HG03139 (cell line): Measurements from ENCODE around the gene POLR1E.
"Not testable (repeated sequence)": the region's sequence is repeated elsewhere in the genome, so short reads cannot be mapped to it uniquely, and the experiment has no call there.

Experiments
- ATAC-seq: cut with Tn5 transposase; IDR thresholded peaks from one replicate; pipeline ENCODE4 v1.9.1; 2021; ENCODE audit not compliant: unreplicated experiment

POLR1E gene

DNA sequence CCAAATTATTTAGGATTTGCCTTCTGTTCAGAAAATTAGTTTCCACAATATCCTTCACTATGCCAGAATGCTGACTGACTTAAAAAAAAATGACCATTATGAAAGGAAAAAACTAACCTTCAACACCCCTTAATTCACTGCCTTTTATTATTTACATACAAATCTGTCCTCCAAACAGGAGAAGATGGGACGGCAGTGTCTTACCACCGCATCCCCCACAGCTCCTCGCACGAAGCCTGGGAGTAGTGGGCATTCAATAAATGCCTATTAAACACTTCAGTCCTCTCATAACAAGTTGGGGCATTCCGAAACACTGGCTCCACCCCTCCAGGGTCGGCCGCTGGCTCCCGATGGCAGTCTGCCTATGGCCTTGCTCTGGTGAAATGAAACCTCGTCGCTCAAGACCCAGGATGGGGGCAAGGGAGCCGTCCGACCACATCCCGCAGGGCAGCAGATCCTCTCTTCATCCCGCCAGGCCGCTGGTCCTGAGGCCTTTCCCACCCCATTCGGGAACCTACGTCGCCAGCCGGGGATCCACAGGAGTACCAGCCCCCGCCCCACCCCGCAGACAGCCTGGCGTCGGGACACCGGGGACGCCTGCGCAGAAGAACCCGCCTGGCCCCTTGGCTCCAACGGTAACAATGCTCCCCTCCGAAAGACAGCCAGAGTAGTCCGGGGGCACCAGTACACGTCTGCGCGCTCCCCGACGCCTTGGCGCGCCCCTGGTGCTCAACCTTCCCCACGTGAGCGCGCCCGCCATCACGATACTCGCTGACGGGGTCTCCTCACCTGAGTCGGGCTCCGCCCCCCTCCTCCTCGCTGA lies 21.1 kb upstream of the POLR1E start:
- ATAC-seq: peak; percentile 38

DNA sequence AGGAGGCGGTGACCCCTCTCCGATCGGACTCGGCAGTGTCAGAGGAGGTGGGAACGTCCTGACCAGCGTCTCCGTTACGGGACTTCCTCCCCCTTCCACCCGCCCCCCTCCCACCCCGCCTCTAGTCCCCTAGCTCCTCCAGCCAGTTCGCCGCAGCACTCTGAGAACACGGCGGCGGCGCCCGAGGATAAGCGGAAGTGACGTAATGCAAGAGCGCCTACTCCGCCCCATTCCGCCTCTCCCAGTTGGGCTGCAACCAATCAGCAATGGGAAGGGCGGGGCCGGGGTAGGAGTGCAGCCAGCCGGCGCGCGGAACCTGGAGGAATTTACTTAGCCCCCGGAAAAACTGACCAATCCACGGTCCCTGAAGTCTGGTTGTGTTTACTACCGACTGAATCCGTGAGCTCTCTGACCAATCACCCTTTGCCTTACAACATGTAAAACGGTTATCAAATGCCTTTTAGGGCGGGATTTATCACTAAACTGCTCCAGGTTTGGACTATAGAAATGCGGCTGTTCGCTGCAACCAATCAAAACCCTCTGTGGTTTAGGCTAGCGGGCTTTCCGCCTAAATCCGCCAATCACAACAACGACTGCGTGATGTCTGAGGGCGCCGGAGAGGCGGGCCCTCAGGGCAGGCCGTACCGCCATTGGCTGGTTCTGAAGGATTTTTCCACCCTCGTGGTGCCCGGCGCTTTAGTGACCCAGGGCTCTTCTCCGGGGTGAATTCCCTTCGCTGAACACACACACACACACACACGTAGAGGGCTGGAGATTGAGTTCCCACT lies 20.3 kb upstream of the POLR1E start, which contains the start of gene ZBTB5:
ZBTB5 (minus strand) TSS at position 202 of the 788 bp plus-strand sequence. CDS start 22,899 bp downstream, outside the sequence.
- peak; percentile 75 for ATAC-seq

DNA sequence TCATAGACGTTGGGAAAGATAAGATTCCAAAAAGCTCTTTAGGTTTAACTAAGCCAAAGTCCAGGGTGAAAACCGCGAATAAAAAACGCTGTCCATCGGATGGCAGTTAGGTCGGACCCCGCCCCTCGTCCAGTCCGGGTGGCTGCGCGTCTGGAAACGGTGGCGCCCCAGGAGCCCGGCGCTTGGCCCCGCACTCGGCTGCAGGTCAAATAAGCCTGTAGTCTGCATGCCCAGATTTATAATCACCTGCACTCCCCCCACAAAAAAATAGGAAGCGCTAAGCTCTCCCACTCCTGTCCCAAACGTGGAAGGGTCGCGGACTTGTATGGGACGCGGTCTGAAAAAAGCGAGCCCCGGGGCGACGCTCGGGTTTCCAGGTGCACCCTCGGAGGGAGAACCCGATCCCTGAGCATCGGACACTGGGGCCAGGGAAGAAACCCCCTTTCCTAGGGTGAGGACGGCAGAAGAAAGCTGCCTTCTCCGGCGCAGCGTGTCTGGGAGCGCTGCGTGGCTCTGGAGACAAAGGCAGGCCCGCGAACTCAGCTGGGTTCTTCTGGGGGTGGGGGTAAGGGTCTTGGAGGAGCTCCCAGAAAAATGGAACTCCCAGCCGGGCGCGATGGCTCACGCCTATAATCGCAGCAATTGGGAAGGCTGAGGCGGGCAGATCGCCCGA lies 19.6 kb upstream of the POLR1E start:
- ATAC-seq: no peak

DNA sequence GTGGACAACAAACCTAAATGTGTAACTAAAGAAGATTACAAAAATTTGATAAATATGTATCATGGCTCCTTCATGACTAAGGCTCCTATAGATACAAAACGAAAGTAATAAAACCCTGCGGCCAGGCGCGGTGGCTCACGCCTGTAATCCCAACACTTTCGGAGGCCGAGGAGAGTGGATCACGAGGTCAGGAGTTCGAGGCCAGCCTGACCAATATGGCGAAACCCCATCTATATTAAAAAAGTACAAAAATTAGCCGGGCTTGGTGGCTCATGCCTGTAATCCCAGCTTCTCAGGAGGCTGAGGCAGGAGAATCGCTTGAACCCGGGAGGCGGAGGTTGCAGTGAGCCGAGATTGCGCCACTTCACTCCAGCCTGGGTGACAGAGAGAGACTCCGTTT lies 18.2 kb upstream of the POLR1E start:
- ATAC-seq: not testable (repeated sequence)

DNA sequence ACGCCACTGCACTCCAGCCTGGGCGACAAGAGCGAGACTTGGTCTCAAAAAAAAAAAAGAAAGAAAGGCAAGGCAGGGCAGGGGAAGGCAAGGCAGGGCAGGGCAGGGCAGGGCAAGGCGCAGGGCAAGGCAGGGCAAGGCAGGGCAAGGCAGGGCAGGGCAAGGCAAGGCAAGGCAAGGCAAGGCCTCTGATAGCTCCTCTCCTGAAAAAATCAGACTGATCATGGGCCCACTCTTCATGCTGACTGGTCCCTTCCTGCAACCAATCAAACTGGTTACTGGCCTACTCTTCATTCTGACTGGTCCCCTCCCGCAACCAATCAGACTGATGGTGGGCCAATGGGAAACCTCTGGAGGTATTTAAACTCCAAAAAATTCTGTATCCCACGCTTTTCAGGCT lies 17.1 kb upstream of the POLR1E start:
- no peak for ATAC-seq

DNA sequence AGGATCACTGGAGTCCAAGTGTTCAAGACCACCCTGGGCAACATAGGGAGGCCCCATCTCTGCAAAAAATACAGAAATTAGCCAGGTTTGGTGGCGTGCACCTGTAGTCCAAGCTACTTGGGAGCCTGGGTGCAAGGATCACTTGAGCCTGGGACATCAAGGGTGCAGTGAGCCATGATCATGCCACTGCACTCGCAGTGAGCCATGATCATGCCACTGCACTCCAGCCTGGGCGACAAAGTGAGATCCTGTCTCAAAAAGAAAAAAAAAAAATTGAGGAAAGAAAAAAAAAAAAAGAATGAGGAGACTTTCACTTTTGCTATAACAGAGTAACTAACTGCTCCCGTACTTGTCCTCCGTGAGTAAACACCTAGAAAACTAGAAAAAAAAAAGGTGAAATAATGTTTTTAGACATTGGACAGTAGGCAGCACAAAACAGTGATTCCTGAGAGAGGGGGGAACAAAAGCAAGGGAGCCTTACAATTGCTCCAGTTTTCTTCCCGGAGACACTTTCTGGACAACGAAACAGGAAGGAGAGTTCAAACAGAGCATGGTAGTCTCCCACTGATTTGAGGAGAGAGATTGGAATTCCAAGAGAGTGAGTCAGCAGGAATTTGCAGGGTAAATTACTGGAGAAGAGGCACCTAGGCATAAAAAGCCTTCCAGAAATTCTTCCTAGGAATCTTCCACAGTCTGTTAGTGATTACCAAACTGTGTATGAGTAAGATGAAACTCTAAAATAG lies 13.6 kb upstream of the POLR1E start:
- no peak for ATAC-seq

DNA sequence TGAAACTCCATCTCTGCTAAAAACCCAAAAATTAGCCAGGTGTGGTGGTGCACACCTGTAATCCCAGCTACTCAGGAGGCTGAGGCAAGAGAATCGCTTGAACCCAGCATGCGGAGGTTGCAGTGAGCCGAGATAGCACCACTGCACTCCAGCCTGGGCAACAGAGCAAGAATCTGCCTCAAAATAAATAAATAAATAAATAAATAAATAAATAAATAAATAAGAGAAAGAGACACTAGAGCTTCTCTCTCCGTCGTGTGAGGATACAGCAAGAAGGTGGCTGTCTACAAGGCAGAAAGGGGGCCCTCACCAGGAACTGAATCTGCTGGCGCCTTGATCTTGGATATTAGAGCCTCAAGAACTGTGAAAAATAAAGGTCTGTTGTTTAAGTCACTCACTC lies 11.8 kb upstream of the POLR1E start:
- ATAC-seq: not testable (repeated sequence)

DNA sequence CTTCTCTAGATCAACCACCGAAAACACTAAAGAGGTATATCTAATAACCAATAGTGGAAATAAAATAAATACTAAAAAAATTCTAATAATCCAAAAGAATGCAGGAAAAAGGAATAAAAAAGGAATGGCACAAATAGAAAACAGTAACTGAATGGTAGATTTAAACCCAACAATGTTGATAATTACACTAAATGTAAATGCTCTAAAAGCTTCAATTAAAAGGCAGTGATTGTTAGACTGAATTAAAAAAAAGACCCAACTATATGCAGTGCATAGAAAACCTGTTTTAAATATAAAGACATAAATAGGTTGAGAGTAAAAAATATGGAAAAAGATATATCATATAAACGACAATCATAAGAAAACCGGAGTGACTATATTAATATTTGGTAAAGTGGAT lies 11.3 kb upstream of the POLR1E start:
- ATAC-seq: no peak

DNA sequence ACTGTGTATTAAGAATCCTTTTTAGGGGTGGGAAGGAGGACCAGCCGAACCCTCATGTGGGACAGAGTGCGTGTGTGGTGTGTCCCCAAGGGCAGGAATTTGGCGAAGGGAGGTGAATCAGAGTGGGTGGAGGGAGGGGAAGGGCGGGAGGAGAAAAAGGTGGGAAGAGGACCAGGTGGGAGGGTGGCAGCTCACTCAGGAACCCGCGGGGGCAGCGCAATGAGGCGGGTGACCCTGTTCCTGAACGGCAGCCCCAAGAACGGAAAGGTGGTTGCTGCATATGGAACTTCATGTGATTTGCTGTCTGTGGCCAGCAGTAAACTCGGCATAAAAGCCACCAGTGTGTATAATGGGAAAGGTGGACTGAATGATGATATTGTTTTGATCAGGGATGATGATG lies 8.8 kb upstream of the POLR1E start:
- ATAC-seq: no peak

DNA sequence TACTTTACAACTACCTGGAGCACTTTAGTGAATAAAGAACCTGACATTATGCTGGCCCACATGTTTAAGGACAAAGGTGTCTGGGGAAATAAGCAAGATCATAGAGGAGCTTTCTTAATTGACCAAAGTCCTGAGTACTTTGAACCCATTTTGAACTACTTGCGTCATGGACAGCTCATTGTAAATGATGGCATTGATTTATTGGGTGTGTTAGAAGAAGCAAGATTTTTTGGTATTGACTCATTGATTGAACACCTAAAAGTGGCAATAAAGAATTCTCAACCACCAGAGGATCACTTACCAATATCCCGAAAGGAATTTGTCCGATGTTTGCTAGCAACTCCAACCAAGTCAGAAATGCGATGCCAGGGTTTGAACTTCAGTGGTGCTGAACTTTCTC lies 8.3 kb upstream of the POLR1E start:
- ATAC-seq: not testable (repeated sequence)

DNA sequence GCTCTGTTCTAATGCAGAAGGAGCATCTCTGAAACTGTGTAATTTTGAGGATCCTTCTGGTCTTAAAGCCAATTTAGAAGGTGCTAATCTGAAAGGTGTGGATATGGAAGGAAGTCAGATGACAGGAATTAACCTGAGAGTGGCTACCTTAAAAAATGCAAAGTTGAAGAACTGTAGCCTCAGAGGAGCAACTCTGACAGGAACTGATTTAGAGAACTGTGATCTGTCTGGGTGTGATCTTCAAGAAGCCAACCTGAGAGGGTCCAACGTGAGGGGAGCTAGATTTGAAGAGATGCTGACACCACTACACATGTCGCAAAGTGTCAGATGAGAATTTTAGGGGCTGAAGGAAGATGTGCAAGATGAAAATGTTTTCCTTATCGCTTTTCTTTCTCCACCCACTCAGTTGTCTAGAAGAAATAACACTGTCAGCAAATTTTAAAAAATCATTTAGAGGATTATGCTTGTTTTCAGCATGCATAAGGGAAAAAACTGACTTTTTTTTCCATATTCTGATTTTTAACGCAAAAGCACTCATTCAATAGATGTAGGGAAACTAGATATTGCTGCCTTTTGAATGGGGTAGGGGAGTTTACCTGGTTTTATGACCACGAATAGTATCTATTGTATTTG lies 7.6 kb upstream of the POLR1E start:
- not testable (repeated sequence) for ATAC-seq

DNA sequence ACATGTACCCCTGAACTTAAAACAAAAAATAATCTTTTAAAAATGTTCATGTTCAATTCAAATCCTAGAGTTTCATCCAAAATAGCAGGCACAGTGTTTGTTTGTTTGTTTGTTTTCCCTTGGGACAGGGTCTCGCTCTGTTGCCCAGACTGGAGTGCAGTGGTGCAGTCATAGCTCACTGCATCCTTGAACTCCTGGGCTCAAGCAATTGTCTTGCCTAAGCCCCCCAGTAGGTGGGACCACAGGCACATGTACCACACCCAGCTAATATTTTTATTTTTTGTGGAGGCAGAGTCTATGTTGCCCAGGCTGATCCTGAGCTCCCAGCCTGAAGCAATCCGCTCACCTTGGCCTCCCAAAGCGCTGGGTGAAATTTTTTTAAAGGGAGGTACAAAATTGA lies 5.0 kb upstream of the POLR1E start:
- ATAC-seq: no peak

DNA sequence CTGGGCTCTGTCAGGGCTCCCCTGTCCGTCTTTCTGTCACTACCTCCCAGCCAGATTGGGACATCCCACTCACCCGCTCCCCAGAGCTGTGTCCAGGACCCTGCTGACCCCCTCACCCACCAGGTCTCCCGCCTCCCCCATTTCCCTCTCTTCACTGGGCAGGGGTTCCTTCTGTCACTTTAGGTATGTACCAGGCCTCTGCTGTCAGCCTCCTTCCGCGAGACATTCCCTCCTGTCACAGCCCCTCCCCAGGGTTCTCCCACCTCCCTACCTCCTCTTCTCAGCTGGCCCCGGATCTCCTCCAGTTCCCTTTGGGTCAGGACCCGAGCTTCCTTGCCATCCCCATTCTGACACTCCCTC lies 488 bp downstream of the POLR1E start:
- ATAC-seq: no peak

DNA sequence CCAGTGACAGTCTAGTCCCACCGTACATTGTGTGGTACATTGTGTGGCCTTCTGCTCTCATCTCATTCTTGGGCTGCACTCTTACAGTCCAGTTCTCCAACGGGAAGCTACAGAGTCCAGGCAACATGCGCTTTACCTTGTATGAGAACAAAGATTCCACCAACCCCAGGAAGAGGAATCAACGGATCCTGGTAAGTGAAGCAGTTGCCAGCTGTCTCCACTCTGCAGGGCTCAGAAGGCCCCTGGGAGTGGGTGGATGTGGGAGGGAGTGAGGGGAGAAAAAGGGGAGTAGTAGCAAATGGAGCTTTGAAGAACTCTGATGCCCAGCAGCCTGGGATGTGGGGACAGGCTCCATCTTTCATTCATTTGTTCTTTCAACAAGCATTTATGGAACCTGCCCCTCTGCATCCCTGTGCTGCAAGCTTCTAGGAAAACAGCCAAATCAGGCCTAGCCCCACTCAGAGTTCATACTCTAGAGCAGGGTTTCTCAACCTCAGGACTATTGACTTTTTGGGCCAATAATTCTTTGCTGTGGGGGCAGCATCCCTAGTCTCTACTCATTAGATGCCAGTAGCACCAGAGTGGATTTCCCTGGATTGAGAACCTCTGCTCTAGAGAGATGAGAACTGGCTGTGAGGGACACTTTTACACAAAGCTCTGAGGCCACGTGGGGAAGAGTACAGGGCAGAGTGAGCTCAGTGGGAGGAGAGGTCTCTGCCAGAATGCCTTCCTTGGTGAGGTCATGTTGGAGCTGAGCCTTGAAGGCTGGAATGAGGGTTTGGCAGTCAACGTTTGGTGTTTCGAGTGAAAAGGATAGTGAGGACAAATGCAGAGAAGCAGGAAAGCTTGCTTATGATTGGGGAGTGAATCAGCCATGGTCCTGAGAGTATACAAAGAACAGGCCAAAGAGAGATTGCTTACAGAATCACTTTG lies 1.1 kb downstream of the POLR1E start:
- no peak for ATAC-seq

DNA sequence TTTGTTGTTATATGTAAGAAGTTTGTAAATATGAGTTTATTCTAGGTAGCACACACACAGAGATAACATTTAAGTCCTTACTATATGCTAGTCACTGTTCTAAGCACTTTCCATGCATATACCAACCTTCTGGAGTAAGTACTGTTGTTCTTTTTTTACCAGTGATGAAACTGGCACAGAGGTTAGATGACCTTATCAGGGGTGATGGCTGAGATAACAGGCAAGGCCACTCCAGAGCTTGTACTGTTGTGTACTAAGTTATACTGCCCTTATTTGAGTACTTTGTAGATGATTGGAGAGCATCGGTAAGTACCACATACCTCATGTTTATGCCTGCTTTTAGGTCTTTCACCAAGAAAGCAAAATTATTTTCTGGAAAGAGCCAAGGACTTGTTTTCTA lies 6.2 kb downstream of the POLR1E start:
- ATAC-seq: no peak

DNA sequence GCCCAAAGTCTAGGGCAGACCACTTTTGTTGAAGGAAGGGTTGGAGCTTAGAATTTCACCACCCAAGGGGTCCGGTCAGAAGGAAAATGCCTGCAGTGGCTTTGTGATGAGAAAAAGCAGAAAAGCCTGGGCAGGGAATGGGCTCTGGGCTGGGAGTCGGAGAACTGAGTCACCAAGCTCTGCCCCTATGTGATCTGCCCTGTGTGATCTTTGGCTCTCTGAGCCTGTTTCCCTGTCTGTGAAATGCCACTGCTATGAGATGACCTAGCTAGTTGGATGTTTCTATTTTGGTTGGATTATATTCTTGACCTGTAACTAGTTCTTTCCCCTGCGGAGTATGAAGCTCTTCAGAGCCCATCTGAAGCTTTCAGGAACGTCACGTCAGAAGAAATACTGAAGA lies 9.8 kb downstream of the POLR1E start:
- ATAC-seq: no peak

DNA sequence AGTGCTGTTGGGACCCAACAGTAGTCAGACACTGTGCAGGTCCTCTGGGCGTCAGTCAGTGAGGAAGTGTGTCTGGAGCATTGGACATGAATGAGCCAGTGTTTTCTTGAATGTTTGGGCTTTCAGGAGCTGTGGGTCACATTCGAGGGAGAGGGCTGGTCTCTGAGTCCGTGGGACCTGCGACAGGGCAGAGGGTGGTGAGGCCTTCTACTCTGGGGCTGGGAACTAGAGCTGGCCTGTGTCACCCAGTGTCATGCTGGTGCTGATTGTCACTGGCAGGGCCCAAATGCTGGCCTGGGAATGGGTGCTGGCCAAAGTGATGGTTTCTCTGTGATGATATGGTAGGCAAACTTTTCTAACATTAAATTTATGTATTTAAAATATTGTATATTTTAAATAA lies 10.3 kb downstream of the POLR1E start:
- no peak for ATAC-seq

DNA sequence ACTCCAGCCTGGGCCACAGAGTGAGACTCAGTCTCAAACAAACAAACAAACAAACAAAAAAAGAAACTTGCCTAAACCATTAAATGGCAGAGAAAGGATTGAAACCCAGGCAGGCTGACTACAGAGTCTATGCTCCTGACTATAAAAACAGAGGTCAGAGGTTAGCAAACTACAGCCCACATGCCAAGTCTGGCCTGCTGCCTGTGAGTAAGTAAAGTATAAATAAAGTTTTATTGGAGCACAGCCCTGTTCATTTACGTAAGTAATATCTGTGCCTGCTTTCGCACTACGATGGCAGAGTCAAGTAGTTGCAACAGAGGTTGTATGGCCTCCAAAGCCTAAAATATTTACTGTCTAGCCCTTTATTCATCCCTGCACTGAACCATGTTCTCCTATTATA lies 11.6 kb downstream of the POLR1E start:
- ATAC-seq: no peak

DNA sequence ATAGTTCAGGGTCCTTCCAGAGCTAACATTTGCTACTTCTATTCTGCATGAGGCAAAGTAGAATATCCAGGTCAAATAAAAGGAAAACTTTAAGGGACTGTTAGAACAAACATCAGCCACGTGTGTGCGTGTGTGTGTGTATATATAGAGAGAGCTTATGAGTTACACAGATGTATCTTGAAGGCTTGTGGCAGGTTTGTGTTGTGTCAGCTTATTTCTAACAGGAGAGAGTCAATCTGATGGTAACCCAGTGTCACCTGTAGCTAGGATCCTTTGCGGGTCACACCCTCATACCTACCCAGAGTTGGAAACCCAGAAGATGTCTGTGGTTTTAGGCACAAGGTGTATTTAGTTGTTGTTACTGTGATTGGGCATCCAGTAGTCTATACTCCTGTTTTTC lies 12.7 kb downstream of the POLR1E start:
- no peak for ATAC-seq

DNA sequence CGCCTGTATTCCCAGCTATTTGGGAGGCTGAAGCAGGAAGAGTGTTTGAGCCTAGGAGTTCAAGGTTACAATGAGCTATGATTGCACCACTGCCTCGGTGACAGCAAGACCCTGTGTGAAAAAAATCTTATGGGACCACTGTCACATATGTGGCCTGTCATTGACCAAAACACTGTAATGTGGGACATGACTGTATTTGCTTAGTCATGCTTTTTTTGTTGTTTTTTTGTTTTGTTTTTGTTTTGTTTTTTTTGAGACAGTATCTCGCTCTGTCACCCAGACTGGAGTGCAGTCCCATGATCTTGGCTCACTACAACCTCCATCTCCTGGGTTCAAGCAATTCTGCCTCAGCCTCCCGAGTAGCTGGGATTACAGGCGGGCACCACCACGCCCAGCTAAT lies 13.5 kb downstream of the POLR1E start:
- no peak for ATAC-seq
